Gastrocnemius medialis (tissue), 4 donors: ENCODE results near the gene PDSS2. TPM values are rescaled to one million over a fixed set of nuclear protein-coding genes. Genes with fewer than 3 reads are reported as not detected.

Experiments used
- ATAC-seq, 2 donors: fragments of 150-250 bp; one replicate each; pipeline ENCODE4 v1.9.1; 2016
- DNase-seq, 2 donors: peaks; one replicate each; pipeline ENCODE4 v3.0.0-alpha.2; 2019
- H3K27ac ChIP-seq, 4 donors: fragments of 200-600 bp; sonication (generic); 1 replicate in 1 of 4; 2 replicates in 3 of 4; pipeline ENCODE4 v1.5.1; 2016 to 2018; ENCODE audit warnings: mild to moderate bottlenecking in 2 of 4, moderate library complexity in 1 of 4
- H3K27me3 ChIP-seq, 3 donors: fragments of 200-600 bp; sonication (generic) in 2 of 3; 1 replicate in 1 of 3; 2 replicates in 2 of 3; pipeline versions ENCODE4 v1.5.1 to v1.6.0; 2016 to 2019; ENCODE audit warnings: mild to moderate bottlenecking in 1 of 3, moderate library complexity in 1 of 3
- H3K36me3 ChIP-seq, 2 donors: fragments of 200-600 bp; sonication (generic) in 1 of 2; one replicate each; pipeline ENCODE4 v1.5.1; 2017 to 2018
- H3K4me1 ChIP-seq, 2 donors: fragments of 200-600 bp; sonication (generic) in 1 of 2; one replicate each; pipeline ENCODE4 v1.5.1; 2016 to 2017; ENCODE audit warnings: mild to moderate bottlenecking in 2 of 2
- H3K4me3 ChIP-seq, 4 donors: fragments of 200-600 bp; sonication (generic) in 3 of 4; 1 replicate in 1 of 4; 2 replicates in 3 of 4; pipeline ENCODE4 v1.5.1; 2016 to 2019; ENCODE audit warnings: mild to moderate bottlenecking in 2 of 4
- H3K9me3 ChIP-seq, 3 donors: fragments of 200-600 bp; sonication (generic) in 2 of 3; 1 replicate in 1 of 3; 2 replicates in 2 of 3; pipeline ENCODE4 v1.5.1; 2016 to 2019
- CTCF ChIP-seq, 5 experiments: fragments of 450-650 bp in 3 of 5; fragments of 200-600 bp in 2 of 5; sonication (generic) in 2 of 5; IDR thresholded peaks in 4 of 5; conservative IDR thresholded peaks in 1 of 5; 1 replicate in 4 of 5; 2 replicates in 1 of 5; pipeline ENCODE4 v1.5.1; 2016 to 2019; ENCODE audit warnings: antibody characterized with exemption in 5 of 5, mild to moderate bottlenecking in 3 of 5, moderate library complexity in 3 of 5
- POLR2A ChIP-seq, 2 donors: fragments of 450-650 bp; IDR thresholded peaks; one replicate each; pipeline ENCODE4 v1.6.1; 2017; ENCODE audit warnings: antibody characterized with exemption in 2 of 2, mild to moderate bottlenecking in 2 of 2, moderate library complexity in 2 of 2
- in situ Hi-C, 4 donors: fragments of 200-750 bp; cut with MboI; loops; one replicate each; pipeline versions ENCODE4 v1.15.0 to v1.8.0; 2017; ENCODE audit warnings: low sequenced_read_pairs in 4 of 4
- intact Hi-C: fragments of 100-400 bp; cut with DNase I; formaldehyde crosslinking; loops from one replicate; pipeline ENCODE4 v1.15.1; 2023; ENCODE audit warnings: low total_unique reads
- total RNA-seq, 4 donors: library from RNA; depleted of rRNA; stranded (reverse); fragments of >200 nt; gene quantifications; one replicate each; pipeline versions ENCODE4 v1.1.0 to v1.2.3, GENCODE V29; 2016

PDSS2 gene
- total RNA-seq, 4 donors from 2014 or later = 6.6 to 14.3 (median 10.0) TPM

GRCh38 chr6:107114926-107115694, 344.3 kb downstream of the PDSS2 start, which contains the start of gene BEND3:
Gene BEND3 (minus strand): TSS chr6:107115515. CDS start chr6:107099285, 16,230 bp downstream.
- peak within 1 kb of the TSS; percentile 68 to 88 (median 78) for H3K4me3 ChIP-seq
- H3K27me3 ChIP-seq = no peaks in the 10 kb centered on the region
- in situ Hi-C loops (loop anchor here in 1 of 4 donors (10.0 kb wide), 1 partner anchor 90 kb away; the partner anchor contains the start of gene MTRES1), intact Hi-C loops (loop anchor here (1.0 to 10.0 kb wide), 2 partner anchors 87 to 340 kb away; partner anchors contain the start of genes MTRES1 and PDSS2)
- no peak for TF ChIP-seq POLR2A (IDR thresholded peaks at IDR 0.05)
- no peak for TF ChIP-seq CTCF (IDR thresholded peaks at IDR 0.05 in 4 of 5, conservative IDR thresholded peaks at IDR 0.05 in 1 of 5)
- peak within 1 kb of the TSS; percentile 70 to 88 (median 80) for H3K27ac ChIP-seq
- DNase-seq = peak in 1 of 2 donors; percentile 20
- H3K36me3 ChIP-seq = no peaks in the 10 kb centered on the region
- peaks cover 5 to 14% of the 10 kb centered on the region in 2 donors for H3K4me1 ChIP-seq
- no peaks in the 10 kb centered on the region for H3K9me3 ChIP-seq
- peak; percentile 45 to 47 for ATAC-seq

GRCh38 chr6:107114213-107114925, 345.0 kb downstream of the PDSS2 start:
- peak; percentile 66 to 83 for DNase-seq
- intact Hi-C loops (loop anchor here (1.0 to 10.0 kb wide), 2 partner anchors 86 to 340 kb away; partner anchors contain the start of genes MTRES1 and PDSS2), in situ Hi-C loops (loop anchor here in 1 of 4 donors (10.0 kb wide), 1 partner anchor 90 kb away; the partner anchor contains the start of gene MTRES1)
- peaks cover 5 to 14% of the 10 kb centered on the region in 2 donors for H3K4me1 ChIP-seq
- ATAC-seq = peak; percentile 87 to 88
- peak overlapping the region; percentile 70 to 80 (median 80) for H3K27ac ChIP-seq
- H3K4me3 ChIP-seq = peak overlapping the region; percentile 68 to 88 (median 72)
- no peaks in the 10 kb centered on the region for H3K9me3 ChIP-seq
- H3K27me3 ChIP-seq = no peaks in the 10 kb centered on the region
- no peaks in the 10 kb centered on the region for H3K36me3 ChIP-seq
- peak in 4 of 5 experiments; percentile 88 to 97 (median 96) for TF ChIP-seq CTCF (IDR thresholded peaks at IDR 0.05 in 4 of 5, conservative IDR thresholded peaks at IDR 0.05 in 1 of 5)
- TF ChIP-seq POLR2A (IDR thresholded peaks at IDR 0.05) = no peak

- TF ChIP-seq CTCF (IDR thresholded peaks at IDR 0.05 in 4 of 5, conservative IDR thresholded peaks at IDR 0.05 in 1 of 5) = no peak
- peaks cover 0 to 7% of the 10 kb centered on the region in 2 donors for H3K4me1 ChIP-seq
- in situ Hi-C loops = loop anchor here in 1 of 4 donors (10.0 kb wide), 1 partner anchor 85 kb away; the partner anchor contains the start of gene MTRES1
- H3K27ac ChIP-seq = no peak overlapping the region
- no peak overlapping the region for H3K4me3 ChIP-seq
- H3K27me3 ChIP-seq = no peaks in the 10 kb centered on the region
- H3K9me3 ChIP-seq = no peaks in the 10 kb centered on the region
- no peaks in the 10 kb centered on the region for H3K36me3 ChIP-seq
- intact Hi-C loops = loop anchor here (10.0 kb wide), 1 partner anchor 345 kb away; the partner anchor contains the start of gene PDSS2
- DNase-seq (no peak), ATAC-seq (no peak)
Observed at GRCh38 chr6:107110200-107110599, 349.2 kb downstream of the PDSS2 start.

- in situ Hi-C loops = no loop called here
- ATAC-seq (no peak), DNase-seq (no peak)
- Histone ChIP-seq H3K4me1 (no peaks in the 10 kb centered on the region), H3K4me3 (no peak overlapping the region), H3K27ac (no peak overlapping the region), H3K27me3 (no peaks in the 10 kb centered on the region), H3K9me3 (no peaks in the 10 kb centered on the region), H3K36me3 (no peaks in the 10 kb centered on the region)
- TF ChIP-seq CTCF (IDR thresholded peaks at IDR 0.05 in 4 of 5, conservative IDR thresholded peaks at IDR 0.05 in 1 of 5) (no peak), POLR2A (IDR thresholded peaks at IDR 0.05) (no peak)
- intact Hi-C loops = no loop called here
Observed at GRCh38 chr6:107108201-107108890, 351.0 kb downstream of the PDSS2 start.
